ENCODE results near the gene BTBD2. TPM values are rescaled to one million over a fixed set of nuclear protein-coding genes. Genes with fewer than 3 reads are reported as not detected.

The BTBD2 gene
- total RNA-seq, result 53.4 TPM
- long read RNA-seq, transcript BTBD2-201 (9 exons, 2,649 nt), result major isoform, 103 of 198 reads
- long read RNA-seq, partial matches to known transcripts, result 70 of 198 reads
- long read RNA-seq, other reads (novel, unspliced or antisense), result 24 of 198 reads

DNA sequence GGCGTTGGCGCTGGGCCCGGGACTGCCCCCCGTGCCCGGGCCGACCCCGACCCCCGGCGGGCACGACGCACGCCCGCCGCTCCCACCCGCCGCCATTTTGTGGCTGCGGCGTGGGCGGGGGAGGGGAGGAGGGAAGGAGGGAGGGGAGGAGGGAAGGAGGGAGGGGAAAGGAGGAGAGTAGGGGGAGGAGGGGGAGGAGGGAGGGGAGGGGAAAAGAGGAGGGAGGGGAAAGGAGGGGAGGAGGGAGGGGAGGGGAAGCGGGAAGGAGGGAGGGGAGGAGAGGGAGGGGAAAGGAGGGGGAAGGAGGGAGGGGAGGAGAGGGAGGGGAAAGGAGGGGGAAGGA, at the start of gene BTBD2:
Gene BTBD2 (minus strand): TSS at position 107 of the 343 bp plus-strand sequence. CDS start 11 bp downstream, at position 96.
- H3K4me3 ChIP-seq, result peak within 1 kb of the TSS; percentile 79
- TF ChIP-seq, protein P1, sequence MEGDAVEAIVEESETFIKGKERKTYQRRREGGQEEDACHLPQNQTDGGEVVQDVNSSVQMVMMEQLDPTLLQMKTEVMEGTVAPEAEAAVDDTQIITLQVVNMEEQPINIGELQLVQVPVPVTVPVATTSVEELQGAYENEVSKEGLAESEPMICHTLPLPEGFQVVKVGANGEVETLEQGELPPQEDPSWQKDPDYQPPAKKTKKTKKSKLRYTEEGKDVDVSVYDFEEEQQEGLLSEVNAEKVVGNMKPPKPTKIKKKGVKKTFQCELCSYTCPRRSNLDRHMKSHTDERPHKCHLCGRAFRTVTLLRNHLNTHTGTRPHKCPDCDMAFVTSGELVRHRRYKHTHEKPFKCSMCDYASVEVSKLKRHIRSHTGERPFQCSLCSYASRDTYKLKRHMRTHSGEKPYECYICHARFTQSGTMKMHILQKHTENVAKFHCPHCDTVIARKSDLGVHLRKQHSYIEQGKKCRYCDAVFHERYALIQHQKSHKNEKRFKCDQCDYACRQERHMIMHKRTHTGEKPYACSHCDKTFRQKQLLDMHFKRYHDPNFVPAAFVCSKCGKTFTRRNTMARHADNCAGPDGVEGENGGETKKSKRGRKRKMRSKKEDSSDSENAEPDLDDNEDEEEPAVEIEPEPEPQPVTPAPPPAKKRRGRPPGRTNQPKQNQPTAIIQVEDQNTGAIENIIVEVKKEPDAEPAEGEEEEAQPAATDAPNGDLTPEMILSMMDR (IDR thresholded peaks at IDR 0.05; ENCODE audit: borderline replicate concordance), result no peak
- no peaks in the 10 kb centered on the region for H3K27me3 ChIP-seq (ENCODE audit: low read depth)
- DNase-seq, result no peak
- H3K36me3 ChIP-seq, result no peaks in the 10 kb centered on the region
- peak within 1 kb of the TSS; percentile 77 for H3K27ac ChIP-seq (replicated peaks)
- intact Hi-C loops (cut with micrococcal nuclease), result loop anchor here (5.0 kb wide), 1 partner anchor 57 kb away; no protein-coding TSS in a partner anchor
- peaks cover 25% of the 10 kb centered on the region for H3K4me1 ChIP-seq
- no peaks in the 10 kb centered on the region for H3K9me3 ChIP-seq (replicated peaks)

DNA sequence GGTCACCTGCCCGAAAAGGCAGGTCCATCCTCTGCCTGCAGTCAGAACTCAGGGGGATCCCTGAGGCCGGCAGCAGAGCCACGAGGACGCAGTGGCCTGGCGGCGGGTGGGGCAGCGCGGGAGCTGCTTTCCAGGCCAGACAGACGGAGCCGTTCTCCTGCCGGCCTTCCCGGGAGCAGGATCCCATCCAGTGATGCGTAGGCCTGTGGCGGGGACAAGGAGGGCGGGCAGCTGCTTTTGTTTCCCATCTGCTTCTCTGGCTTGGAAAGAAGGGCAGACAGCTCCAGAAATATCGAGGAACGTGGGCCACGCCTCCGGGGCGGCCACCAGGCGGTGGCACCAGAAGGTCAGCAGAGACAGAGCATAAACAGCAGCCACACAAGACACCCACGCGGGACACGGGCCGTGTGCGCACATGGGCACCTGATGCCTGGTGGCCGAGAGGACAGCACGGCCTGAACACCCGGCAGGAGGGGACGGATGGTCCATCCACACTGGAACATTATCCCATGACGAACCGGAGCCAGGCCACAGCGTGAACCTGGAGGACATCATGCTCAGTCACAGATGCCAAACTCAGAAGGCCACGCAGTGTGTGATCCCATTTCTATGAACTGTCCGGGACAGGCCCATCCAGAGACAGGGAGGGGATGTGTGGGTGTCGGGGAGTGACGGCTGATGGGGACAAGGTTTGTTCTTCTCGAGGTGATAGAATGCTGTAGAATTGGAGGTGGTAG, 49.4 kb upstream of the BTBD2 start:
- Histone ChIP-seq H3K4me1 (peaks cover 51% of the 10 kb centered on the region), H3K27me3 (ENCODE audit: low read depth) (no peaks in the 10 kb centered on the region), H3K27ac (replicated peaks) (peak overlapping the region; percentile 100), H3K9me3 (replicated peaks) (no peaks in the 10 kb centered on the region), H3K4me3 (peak overlapping the region; percentile 54), H3K36me3 (no peaks in the 10 kb centered on the region)
- intact Hi-C loops (cut with micrococcal nuclease), result no loop called here
- peak; percentile 73 for DNase-seq
- TF ChIP-seq, protein P1 (IDR thresholded peaks at IDR 0.05; ENCODE audit: borderline replicate concordance), result peak; percentile 29

DNA sequence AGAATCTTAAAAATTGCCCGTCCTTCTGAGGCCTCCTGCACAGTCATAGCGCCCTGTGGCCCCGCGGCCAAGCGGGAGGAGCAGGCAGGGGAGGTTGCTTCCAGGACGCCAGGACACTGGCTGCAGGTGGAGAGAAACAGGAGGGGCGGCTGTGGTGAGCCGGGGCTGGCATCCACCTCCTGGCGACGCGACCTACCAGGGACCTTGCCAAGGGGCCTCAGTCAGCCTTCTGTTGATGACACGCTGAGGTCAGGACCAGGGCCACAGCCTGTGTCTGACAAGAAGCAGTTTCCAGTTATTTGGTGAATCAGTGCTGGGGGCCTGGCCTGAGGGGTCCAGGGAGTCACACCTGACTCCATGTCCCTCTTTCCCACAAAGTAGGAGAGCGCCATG, 48.9 kb upstream of the BTBD2 start:
- Histone ChIP-seq H3K9me3 (replicated peaks) (no peaks in the 10 kb centered on the region), H3K36me3 (no peaks in the 10 kb centered on the region), H3K27ac (replicated peaks) (peak overlapping the region; percentile 100), H3K4me3 (peak overlapping the region; percentile 54), H3K27me3 (ENCODE audit: low read depth) (no peaks in the 10 kb centered on the region), H3K4me1 (peaks cover 54% of the 10 kb centered on the region)
- intact Hi-C loops (cut with micrococcal nuclease), result no loop called here
- no peak for DNase-seq
- TF ChIP-seq, protein P1 (IDR thresholded peaks at IDR 0.05; ENCODE audit: borderline replicate concordance), result no peak

DNA sequence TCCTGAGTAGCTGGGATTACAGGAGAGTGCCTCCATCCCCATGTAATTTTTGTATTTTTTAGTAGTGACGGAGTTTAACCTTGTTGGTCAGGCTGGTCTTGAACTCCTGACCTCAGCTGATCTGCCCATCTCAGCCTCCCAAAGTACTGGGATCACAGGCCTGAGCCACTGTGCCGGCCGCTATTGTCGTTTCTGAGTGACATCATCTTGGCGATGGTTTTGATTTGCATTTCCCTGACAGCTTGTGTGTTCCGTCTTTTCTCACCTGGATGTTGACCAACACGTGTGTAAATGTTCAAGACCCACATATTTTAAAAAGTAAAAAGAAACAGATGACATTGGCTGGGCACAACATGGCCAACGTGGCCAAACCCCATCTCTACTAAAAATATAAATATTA, 48.3 kb upstream of the BTBD2 start:
- intact Hi-C loops (cut with micrococcal nuclease), result no loop called here
- Histone ChIP-seq H3K36me3 (no peaks in the 10 kb centered on the region), H3K27ac (replicated peaks) (peak overlapping the region; percentile 100), H3K9me3 (replicated peaks) (no peaks in the 10 kb centered on the region), H3K27me3 (ENCODE audit: low read depth) (no peaks in the 10 kb centered on the region), H3K4me1 (peaks cover 56% of the 10 kb centered on the region), H3K4me3 (peak overlapping the region; percentile 54)
- TF ChIP-seq, protein P1 (IDR thresholded peaks at IDR 0.05; ENCODE audit: borderline replicate concordance), result no peak
- DNase-seq, result no peak

DNA sequence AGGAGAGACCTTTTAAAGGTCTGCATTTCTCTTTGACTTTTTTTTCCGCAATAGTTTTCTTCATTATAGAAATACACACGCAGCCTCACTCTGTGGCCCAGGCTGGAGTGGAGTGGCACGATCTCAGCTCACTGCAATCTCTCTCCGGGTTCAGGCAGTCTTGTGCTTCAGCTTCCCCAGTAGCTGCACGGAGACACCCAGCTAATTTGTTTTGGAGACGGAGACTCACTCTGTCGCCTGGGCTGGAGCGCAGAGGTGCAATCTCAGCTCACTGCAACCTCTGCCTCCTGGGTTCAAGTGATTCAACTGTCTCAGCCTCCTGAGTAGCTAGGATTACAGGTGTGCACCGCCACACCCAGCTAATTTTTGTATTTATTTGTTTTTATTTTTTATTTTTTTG, 47.3 kb upstream of the BTBD2 start:
- TF ChIP-seq, protein P1 (IDR thresholded peaks at IDR 0.05; ENCODE audit: borderline replicate concordance), result no peak
- peak overlapping the region; percentile 100 for H3K27ac ChIP-seq (replicated peaks)
- H3K36me3 ChIP-seq, result no peaks in the 10 kb centered on the region
- DNase-seq, result no peak
- no peak overlapping the region for H3K4me3 ChIP-seq
- no peaks in the 10 kb centered on the region for H3K9me3 ChIP-seq (replicated peaks)
- no peaks in the 10 kb centered on the region for H3K27me3 ChIP-seq (ENCODE audit: low read depth)
- intact Hi-C loops (cut with micrococcal nuclease), result no loop called here
- H3K4me1 ChIP-seq, result peaks cover 67% of the 10 kb centered on the region

Measured in left ventricle myocardium inferior (tissue), 1 donor.